HL-60 (cell line): Measurements from ENCODE around the gene CPED1.

Source experiments
- DNase-seq, 2 experiments: peaks; one replicate each; pipeline ENCODE4 v3.0.0-alpha.2; 2010 to 2020; ENCODE audit warnings: low read depth in 1 of 2, low spot score in 1 of 2
- H3K27ac ChIP-seq: fragments of 250-450 bp; sonication (Bioruptor Pico); replicated peaks from 2 replicates; pipeline ENCODE4 v1.5.1; 2020; ENCODE audit warnings: mild to moderate bottlenecking, moderate library complexity
- H3K27me3 ChIP-seq: fragments of 250-450 bp; sonication (Bioruptor Pico); 2 replicates; pipeline ENCODE4 v1.5.1; 2021; ENCODE audit warnings: mild to moderate bottlenecking, moderate library complexity; ENCODE audit not compliant: insufficient read depth, poor library complexity, severe bottlenecking
- H3K4me3 ChIP-seq: replicated peaks from 2 replicates; pipeline ENCODE4 v1.5.1; 2011; ENCODE audit warnings: mild to moderate bottlenecking, control low read depth, low read length; ENCODE audit not compliant: insufficient read depth
- GABPA ChIP-seq: IDR thresholded peaks from 2 replicates; pipeline ENCODE4 v1.6.1; 2012; ENCODE audit warnings: low read depth
- POLR2AphosphoS5 ChIP-seq: IDR thresholded peaks from 2 replicates; pipeline ENCODE4 v1.6.1; 2012; ENCODE audit warnings: low read depth
- SPI1 ChIP-seq: IDR thresholded peaks from 2 replicates; pipeline ENCODE4 v1.6.1; 2012; ENCODE audit warnings: low read depth, mild to moderate bottlenecking, borderline replicate concordance
- TF ChIP-seq, protein P1 (sequence below): IDR thresholded peaks from 2 replicates; pipeline ENCODE4 v1.6.1; 2012; ENCODE audit warnings: low read depth; ENCODE audit not compliant: insufficient replicate concordance
- TF ChIP-seq, protein P2 (sequence below): IDR thresholded peaks from one replicate; pipeline ENCODE4 v1.5.1; 2011; ENCODE audit warnings: low read length, control low read depth, inconsistent platforms; ENCODE audit not compliant: insufficient read depth

CPED1 gene

DNA sequence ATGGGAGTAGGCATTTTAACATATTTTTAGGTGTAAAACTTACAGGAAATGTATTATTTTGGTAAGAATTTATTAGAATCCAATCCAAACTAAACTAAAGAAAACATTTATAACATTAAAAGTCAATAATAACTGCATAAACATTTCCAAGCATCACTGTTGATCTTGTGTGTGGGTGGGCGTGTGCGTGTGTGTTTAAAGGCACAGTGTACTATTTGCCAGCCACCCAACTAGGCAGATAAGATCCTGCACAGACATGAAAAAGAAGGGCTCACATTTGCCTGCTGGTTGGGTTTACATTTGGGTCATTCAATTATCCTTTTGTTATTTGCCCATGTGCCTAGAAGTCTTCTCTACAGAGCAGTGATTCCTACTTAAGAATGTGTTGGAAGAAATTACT, 309.3 kb downstream of the CPED1 start:
- Histone ChIP-seq H3K27ac (no peak overlapping the region), H3K27me3 (no peaks in the 10 kb centered on the region), H3K4me3 (no peak overlapping the region)
- TF ChIP-seq POLR2AphosphoS5: no peak
- TF ChIP-seq GABPA: no peak
- TF ChIP-seq, protein P1, sequence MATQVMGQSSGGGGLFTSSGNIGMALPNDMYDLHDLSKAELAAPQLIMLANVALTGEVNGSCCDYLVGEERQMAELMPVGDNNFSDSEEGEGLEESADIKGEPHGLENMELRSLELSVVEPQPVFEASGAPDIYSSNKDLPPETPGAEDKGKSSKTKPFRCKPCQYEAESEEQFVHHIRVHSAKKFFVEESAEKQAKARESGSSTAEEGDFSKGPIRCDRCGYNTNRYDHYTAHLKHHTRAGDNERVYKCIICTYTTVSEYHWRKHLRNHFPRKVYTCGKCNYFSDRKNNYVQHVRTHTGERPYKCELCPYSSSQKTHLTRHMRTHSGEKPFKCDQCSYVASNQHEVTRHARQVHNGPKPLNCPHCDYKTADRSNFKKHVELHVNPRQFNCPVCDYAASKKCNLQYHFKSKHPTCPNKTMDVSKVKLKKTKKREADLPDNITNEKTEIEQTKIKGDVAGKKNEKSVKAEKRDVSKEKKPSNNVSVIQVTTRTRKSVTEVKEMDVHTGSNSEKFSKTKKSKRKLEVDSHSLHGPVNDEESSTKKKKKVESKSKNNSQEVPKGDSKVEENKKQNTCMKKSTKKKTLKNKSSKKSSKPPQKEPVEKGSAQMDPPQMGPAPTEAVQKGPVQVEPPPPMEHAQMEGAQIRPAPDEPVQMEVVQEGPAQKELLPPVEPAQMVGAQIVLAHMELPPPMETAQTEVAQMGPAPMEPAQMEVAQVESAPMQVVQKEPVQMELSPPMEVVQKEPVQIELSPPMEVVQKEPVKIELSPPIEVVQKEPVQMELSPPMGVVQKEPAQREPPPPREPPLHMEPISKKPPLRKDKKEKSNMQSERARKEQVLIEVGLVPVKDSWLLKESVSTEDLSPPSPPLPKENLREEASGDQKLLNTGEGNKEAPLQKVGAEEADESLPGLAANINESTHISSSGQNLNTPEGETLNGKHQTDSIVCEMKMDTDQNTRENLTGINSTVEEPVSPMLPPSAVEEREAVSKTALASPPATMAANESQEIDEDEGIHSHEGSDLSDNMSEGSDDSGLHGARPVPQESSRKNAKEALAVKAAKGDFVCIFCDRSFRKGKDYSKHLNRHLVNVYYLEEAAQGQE: no peak
- TF ChIP-seq, protein P2, sequence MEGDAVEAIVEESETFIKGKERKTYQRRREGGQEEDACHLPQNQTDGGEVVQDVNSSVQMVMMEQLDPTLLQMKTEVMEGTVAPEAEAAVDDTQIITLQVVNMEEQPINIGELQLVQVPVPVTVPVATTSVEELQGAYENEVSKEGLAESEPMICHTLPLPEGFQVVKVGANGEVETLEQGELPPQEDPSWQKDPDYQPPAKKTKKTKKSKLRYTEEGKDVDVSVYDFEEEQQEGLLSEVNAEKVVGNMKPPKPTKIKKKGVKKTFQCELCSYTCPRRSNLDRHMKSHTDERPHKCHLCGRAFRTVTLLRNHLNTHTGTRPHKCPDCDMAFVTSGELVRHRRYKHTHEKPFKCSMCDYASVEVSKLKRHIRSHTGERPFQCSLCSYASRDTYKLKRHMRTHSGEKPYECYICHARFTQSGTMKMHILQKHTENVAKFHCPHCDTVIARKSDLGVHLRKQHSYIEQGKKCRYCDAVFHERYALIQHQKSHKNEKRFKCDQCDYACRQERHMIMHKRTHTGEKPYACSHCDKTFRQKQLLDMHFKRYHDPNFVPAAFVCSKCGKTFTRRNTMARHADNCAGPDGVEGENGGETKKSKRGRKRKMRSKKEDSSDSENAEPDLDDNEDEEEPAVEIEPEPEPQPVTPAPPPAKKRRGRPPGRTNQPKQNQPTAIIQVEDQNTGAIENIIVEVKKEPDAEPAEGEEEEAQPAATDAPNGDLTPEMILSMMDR: no peak
- no peak for TF ChIP-seq SPI1
- no peak for DNase-seq

DNA sequence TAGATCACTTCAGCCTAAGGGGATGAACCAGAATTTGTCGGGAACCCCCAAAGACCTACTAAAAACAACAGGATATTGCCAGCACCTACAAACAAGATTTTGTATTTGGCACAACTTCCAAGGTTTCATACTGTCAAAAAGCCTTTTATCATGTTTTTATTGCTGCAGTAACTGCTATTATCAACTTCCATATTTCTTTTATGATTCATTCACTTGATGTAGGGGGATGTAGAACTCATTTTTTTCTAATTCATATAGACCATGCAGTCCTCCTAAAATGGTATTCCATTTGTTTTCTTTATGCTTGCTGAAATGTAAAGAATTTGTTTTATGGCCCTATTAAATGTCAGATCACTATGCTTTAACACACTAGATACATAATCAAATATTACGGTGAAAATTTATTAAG, 310.3 kb downstream of the CPED1 start:
- no peak for TF ChIP-seq GABPA
- no peak for TF ChIP-seq SPI1
- TF ChIP-seq, protein P1: no peak
- no peak for TF ChIP-seq POLR2AphosphoS5
- H3K27me3 ChIP-seq: no peaks in the 10 kb centered on the region
- H3K4me3 ChIP-seq: no peak overlapping the region
- no peak for DNase-seq
- no peak overlapping the region for H3K27ac ChIP-seq

DNA sequence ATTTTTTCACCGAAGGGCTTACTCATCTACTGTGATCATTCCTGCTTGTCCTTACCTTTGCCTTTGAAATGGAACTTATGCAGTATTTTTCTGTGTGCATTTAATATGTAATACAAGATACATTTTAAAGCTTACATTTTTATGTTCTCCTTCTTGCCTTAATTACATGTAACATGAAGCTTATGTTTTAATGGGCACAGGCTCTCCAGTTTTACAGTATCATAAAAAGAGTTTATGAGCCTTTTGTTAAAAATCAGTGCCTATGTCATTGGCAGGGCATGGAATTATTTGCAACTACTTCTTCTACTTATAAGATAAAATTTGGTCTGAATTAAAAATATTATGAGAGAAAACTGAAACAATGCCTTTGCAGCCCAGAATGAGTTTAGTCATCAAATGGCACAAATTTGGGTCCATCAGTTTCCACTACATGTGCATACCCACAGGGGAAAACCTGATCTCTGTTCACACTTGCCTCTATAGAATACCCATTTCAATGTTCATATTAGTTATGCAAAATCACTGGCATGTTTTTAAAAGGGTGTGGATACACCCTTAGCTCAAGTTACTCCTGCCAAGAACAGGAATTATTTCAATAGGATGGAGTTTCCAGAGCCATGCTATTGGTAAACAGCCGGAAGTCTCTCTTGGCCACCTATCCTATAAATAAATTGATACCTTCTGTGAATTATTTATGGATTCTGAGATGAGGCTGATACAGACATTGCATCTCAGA, 312.3 kb downstream of the CPED1 start:
- no peak overlapping the region for H3K4me3 ChIP-seq
- DNase-seq: no peak
- no peak overlapping the region for H3K27ac ChIP-seq
- TF ChIP-seq, protein P2: no peak
- no peak for TF ChIP-seq POLR2AphosphoS5
- TF ChIP-seq, protein P1: no peak
- no peak for TF ChIP-seq SPI1
- no peak for TF ChIP-seq GABPA
- no peaks in the 10 kb centered on the region for H3K27me3 ChIP-seq
